DOHH2 (cell line): Measurements from ENCODE around the gene VPS72.
"Not testable (repeated sequence)": the region's sequence is repeated elsewhere in the genome, so short reads cannot be mapped to it uniquely, and the experiment has no call there.

Experiments
- EZH2phosphoT487 ChIP-seq: fragments of 200-600 bp; sonication (generic); IDR thresholded peaks from 2 replicates; pipeline ENCODE4 v1.6.1; 2017; ENCODE audit warnings: borderline replicate concordance, mild to moderate bottlenecking, antibody characterized with exemption, low read length, moderate library complexity, mixed read lengths
- TF ChIP-seq, protein P1 (sequence below): fragments of 200-600 bp; sonication (generic); IDR thresholded peaks from one replicate; pipeline ENCODE4 v1.5.1; 2014; ENCODE audit warnings: antibody characterized with exemption, mild to moderate bottlenecking, low read depth, low read length; ENCODE audit not compliant: poor library complexity, severe bottlenecking

DNA sequence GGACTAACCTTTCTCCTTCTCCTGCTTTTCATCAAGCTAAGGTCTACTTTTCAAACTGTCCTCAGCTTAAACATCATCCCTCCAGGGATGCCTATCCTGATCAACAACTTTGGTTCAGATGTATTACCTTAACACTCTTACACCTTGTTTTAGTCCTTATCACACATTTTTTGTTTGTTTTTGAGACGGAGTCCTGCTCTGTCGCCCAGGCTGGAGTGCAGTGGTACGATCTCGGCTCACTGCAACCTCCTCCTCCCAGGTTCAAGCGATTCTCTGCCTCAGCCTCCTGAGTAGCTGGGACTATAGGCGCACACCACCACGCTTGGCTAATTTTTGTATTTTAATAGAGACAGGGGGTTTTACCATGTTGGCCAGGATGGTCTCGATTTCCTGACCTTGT lies 1.3 kb downstream of the VPS72 start:
- TF ChIP-seq, protein P1, sequence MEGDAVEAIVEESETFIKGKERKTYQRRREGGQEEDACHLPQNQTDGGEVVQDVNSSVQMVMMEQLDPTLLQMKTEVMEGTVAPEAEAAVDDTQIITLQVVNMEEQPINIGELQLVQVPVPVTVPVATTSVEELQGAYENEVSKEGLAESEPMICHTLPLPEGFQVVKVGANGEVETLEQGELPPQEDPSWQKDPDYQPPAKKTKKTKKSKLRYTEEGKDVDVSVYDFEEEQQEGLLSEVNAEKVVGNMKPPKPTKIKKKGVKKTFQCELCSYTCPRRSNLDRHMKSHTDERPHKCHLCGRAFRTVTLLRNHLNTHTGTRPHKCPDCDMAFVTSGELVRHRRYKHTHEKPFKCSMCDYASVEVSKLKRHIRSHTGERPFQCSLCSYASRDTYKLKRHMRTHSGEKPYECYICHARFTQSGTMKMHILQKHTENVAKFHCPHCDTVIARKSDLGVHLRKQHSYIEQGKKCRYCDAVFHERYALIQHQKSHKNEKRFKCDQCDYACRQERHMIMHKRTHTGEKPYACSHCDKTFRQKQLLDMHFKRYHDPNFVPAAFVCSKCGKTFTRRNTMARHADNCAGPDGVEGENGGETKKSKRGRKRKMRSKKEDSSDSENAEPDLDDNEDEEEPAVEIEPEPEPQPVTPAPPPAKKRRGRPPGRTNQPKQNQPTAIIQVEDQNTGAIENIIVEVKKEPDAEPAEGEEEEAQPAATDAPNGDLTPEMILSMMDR, result not testable (repeated sequence)
- TF ChIP-seq EZH2phosphoT487, result not testable (repeated sequence)
